Limb (tissue), 2 donors: ENCODE data around the gene ZNF485.
"Not testable (repeated sequence)": the region's sequence is repeated elsewhere in the genome, so short reads cannot be mapped to it uniquely, and the experiment has no call there.

Experiments
- DNase-seq, 2 donors: peaks; one replicate each; pipeline ENCODE4 v3.0.0-alpha.2; 2016; ENCODE audit errors: extremely low spot score in 2 of 2

Gene ZNF485

DNA sequence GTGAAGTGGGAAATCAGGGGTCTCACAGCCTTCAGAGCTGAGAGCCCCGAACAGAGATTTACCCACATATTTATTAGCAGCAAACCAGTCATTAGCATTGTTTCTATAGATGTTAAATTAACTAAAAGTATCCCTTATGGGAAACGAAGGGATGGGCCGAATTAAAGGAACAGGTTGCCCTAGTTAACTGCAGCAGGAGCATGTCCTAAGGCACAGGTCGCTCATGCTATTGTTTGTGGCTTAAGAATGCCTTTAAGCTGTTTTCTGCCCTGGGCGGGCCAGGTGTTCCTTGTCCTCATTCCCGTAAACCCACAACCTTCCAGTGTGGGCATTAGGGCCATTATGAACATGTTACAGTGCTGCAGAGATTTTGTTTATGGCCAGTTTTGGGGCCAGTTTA lies 4.7 kb upstream of the ZNF485 start:
- not testable (repeated sequence) for DNase-seq

DNA sequence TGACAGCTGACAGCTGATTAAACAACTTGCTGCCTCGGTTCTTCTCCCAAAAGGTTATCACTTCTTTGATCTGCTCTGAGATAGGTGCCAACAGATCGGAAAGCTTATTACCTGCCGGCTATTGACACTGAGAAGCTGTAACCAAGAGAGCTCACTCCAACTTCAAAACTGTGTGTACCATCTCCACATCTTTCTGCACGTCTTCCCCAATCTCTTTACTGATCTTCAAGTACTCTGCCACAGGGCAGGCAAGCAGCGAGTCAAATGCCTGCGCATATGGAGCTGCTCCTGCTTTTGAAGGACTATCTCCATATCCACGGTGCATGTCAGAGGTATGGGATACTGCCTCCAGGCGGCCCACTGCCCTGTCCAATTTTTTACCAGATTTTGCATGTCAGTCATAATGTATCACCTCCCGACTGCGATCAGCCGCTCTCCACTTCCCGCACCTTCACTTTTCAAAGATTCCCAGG lies 352 bp upstream of the ZNF485 start:
- DNase-seq: no peak

GRCh38 chr10:43607199-43607573 lies 948 bp downstream of the ZNF485 start:
- DNase-seq: no peak

DNA sequence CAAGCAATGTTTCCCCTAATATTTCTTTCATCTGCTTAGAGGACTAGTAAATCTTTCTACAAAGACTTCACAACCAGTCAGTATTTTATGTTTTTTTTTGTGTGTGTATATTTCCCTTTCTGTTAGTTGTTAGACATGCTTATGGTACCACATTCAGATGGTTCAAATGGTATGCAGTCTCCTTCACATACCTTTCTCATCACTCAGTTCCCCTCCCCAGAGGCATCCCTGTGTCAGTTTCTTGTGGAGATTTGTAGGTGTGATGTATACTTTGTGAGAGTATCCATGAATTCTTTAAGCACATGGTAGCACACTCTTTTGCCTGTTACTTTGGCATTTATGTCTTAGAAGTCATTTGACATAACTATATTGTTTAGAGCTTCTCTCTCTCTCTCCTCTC lies 4.4 kb downstream of the ZNF485 start:
- no peak for DNase-seq

DNA sequence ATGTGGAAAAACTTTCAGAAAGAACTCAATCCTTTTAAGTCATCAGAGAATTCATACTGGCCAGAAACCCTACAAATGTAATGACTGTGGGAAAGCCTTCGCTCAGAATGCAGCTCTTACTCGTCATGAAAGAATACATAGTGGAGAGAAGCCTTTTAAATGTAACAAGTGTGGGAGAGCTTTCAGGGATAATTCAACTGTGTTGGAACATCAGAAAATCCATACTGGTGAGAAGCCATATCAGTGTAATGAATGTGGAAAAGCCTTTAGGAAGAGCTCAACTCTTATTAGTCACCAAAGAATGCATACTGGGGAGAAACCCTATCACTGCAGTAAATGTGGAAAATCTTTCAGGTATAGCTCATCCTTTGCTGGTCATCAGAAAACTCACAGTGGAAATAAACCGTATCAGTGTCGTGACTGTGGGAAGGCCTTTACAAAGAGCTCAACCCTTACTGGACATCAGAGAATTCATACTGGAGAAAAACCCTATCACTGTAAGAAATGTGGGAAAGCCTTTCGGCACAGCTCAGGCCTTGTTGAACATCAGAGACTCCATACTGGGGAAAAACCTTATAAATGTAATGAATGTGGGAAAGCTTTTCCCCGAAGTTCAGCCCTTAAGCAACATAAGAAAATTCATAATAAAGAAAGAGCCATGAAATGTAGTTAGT lies 10.6 kb downstream of the ZNF485 start:
- DNase-seq: no peak

GRCh38 chr10:43619368-43619767 lies 13.1 kb downstream of the ZNF485 start:
- DNase-seq: no peak

GRCh38 chr10:43622038-43622437 lies 15.8 kb downstream of the ZNF485 start:
- DNase-seq: no peak

DNA sequence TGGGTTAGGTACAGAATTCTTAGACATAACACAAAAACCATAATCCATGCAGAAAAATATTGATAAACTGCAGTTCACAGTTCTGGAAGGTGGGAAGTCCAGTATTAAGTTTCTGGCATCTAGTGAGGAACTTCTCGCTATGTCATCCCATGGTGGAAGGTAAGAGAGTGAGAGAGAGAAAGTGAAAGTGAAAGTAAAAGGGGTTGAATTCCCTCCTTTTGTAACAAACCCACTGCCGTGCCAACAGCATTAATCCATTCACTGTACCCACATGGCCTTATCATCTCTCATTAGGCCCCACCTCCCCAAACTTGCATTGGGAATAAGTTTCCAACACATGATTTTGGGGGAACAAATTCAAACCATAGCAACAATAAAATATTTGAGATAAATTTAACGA lies 17.1 kb downstream of the ZNF485 start:
- no peak for DNase-seq

GRCh38 chr10:43627942-43628341 lies 21.7 kb downstream of the ZNF485 start:
- DNase-seq: no peak

- DNase-seq: no peak
These were observed 22.7 kb downstream of the ZNF485 start for GRCh38 chr10:43628956-43629355.

GRCh38 chr10:43635816-43636215 lies 29.6 kb downstream of the ZNF485 start:
- DNase-seq: not testable (repeated sequence)

DNA sequence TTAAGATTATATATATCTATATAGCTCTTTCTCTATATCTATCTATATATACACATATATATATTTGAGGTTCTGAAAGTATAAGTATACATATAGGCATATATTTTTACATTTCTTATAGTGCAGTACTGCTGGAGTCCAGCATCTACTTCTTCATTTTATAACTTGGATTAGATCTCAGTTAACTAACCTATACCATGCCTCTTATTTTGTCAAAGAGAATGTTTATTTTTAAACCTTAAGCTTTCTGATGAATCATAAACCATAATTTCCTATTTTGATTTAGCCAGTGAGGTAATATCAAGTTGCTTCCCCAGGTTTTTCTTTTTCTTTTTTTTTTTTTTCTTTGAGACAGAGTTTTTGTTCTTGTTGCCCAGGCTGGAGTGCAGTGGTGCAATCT lies 34.4 kb downstream of the ZNF485 start:
- DNase-seq: no peak

DNA sequence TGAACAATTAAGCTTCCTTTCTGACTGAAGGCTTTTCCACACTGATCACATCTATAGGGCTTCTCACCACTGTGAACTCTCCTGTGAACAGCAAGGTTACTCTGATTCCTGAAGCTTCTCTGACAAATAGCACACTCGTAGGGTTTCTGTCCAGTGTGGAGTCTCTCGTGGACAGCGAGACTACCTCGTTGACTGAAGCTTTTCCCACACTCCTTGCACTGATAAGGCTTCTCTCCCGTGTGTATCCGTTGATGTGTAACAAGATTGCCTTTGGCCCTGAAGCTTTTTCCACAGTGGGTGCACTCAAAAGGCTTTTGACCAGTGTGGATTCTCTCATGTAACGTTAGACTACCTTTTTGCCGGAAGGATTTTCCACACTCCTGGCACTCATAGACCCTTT lies 38.0 kb downstream of the ZNF485 start:
- DNase-seq: no peak

- no peak for DNase-seq
These were observed 39.6 kb downstream of the ZNF485 start for GRCh38 chr10:43645866-43646265.

DNA sequence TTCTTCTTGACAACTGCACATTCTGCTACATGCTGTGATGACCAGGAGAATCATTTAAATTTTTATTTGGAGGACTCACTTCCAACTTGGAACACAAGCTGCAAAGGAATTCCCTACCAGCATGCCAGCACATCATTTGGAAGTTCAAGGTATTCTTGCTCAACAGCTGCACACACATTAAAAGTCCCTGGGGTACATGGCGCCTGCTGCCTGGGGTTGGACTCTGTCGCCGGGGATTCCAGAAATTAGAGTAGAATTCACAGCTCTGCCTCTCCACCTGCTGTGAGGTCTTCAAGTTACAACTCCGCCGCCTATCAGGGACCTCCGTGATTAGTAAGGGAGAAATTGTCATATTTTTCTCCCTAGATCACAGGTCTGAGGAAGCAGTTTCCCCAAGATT lies 41.3 kb downstream of the ZNF485 start:
- DNase-seq: peak in 1 of 2 donors; percentile 47

DNA sequence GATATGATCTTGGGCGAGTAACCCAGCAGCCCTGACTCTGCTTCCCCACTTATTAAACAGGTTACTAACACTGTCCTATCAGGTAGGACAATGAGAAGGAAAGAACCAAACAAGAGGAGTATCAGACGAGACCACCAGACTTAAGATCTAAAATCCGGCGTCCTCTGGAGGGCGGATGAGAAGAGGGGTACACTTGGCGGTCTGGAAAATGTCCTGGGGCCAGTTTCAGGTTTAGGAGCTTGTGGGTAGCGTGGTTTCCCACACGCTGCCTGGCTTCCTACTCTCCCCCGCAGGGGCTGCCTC lies 41.8 kb downstream of the ZNF485 start:
- DNase-seq: no peak

- peak; percentile 82 to 92 for DNase-seq
These were observed 42.4 kb downstream of the ZNF485 start, which contains the start of gene ZNF32 for GRCh38 chr10:43648398-43649184. Gene ZNF32, minus strand, starts transcription at chr10:43648881. Its CDS starts 2,748 bp downstream, at chr10:43646133.

DNA sequence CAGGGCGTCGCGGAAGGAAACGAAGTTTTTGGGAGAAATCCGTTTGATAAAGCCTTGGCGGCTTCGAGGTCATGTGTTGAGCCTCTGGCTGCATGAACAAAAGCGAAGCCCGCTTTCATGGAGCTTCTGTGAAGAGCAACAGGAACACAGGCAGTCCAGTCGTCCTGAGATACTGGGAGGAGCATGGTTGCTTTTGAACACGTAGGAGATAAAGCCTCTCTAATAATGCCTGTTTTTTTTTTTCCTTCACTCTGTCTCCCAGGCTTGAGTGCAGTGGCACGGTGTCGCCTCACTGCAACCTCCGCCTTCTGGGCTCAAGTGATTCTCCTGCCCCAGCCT lies 42.9 kb downstream of the ZNF485 start:
- DNase-seq: no peak

DNA sequence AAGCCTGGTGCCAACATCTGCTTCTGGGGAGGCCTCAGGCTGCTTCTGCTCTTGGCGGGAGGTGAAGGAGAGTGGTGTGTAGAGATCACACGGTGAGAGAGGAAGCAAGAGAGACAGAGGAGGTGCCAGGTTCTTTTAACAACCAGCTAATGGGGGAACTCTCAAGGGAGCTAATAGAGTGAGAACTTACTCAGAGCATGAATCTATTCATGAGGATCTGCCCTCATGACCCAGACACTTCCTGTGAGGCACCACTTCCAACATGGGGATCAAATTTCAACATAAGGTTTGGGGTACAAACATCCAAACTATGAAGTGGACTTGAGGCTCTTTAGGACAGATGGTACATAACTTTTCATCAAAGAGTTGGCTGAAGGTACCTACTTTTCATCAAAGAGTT lies 47.5 kb downstream of the ZNF485 start:
- no peak for DNase-seq

GRCh38 chr10:43655311-43655710 lies 49.1 kb downstream of the ZNF485 start:
- DNase-seq: no peak

- no peak for DNase-seq
These were observed 52.0 kb downstream of the ZNF485 start for GRCh38 chr10:43658227-43658626.

- DNase-seq: no peak
These were observed 58.8 kb downstream of the ZNF485 start for GRCh38 chr10:43665054-43665453.

DNA sequence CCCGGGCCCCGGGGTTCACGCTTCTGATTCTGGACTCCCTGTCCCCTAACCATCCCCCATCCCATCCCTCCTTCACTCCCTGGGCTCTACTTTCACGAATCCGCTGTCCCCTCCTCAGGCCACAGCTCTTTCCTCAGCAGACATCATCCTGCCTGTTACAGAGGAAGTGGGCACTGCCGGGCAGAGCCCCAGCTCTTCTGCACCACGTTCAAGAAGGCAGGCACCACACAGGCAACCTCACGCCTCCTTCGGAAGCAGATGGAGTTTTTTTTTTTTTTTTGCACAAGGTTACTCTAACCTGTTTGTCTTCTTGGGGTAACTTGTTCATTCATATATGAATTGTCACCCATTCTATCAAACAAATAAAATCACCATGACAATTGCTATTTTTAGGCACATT lies 60.3 kb downstream of the ZNF485 start:
- no peak for DNase-seq
